HG03066 (cell line): Measurements from ENCODE around the gene VSTM2B.
"Not testable (repeated sequence)": the region's sequence is repeated elsewhere in the genome, so short reads cannot be mapped to it uniquely, and the experiment has no call there.

Experiments
- ATAC-seq: cut with Tn5 transposase; IDR thresholded peaks from one replicate; pipeline ENCODE4 v1.9.1; 2021; ENCODE audit warnings: low read depth; ENCODE audit not compliant: unreplicated experiment

VSTM2B gene

GRCh38 chr19:29542776-29543175 lies 17.0 kb downstream of the VSTM2B start:
- ATAC-seq, result no peak

- ATAC-seq, result no peak
Measured at GRCh38 chr19:29543381-29543780, 17.6 kb downstream of the VSTM2B start.

- ATAC-seq, result no peak
Measured at GRCh38 chr19:29544656-29545360, 19.0 kb downstream of the VSTM2B start.

- not testable (repeated sequence) for ATAC-seq
Measured at GRCh38 chr19:29545447-29545846, 19.7 kb downstream of the VSTM2B start.

- no peak for ATAC-seq
Measured at GRCh38 chr19:29545866-29546582, 20.2 kb downstream of the VSTM2B start.

- ATAC-seq, result no peak
Measured at GRCh38 chr19:29546583-29547190, 20.9 kb downstream of the VSTM2B start.

GRCh38 chr19:29547361-29547960 lies 21.7 kb downstream of the VSTM2B start:
- ATAC-seq, result no peak

GRCh38 chr19:29547981-29548380 lies 22.2 kb downstream of the VSTM2B start:
- ATAC-seq, result no peak

- no peak for ATAC-seq
Measured at GRCh38 chr19:29548483-29549085, 22.8 kb downstream of the VSTM2B start.

GRCh38 chr19:29549105-29550070 lies 23.6 kb downstream of the VSTM2B start:
- no peak for ATAC-seq

GRCh38 chr19:29550896-29551295 lies 25.1 kb downstream of the VSTM2B start:
- no peak for ATAC-seq

GRCh38 chr19:29551774-29552173 lies 26.0 kb downstream of the VSTM2B start:
- ATAC-seq, result no peak

GRCh38 chr19:29552454-29553280 lies 26.9 kb downstream of the VSTM2B start:
- no peak for ATAC-seq

- no peak for ATAC-seq
Measured at GRCh38 chr19:29554149-29554548, 28.4 kb downstream of the VSTM2B start.

- not testable (repeated sequence) for ATAC-seq
Measured at GRCh38 chr19:29559110-29559509, 33.3 kb downstream of the VSTM2B start.

- ATAC-seq, result no peak
Measured at GRCh38 chr19:29559743-29560142, 33.9 kb downstream of the VSTM2B start.

GRCh38 chr19:29560313-29561075 lies 34.7 kb downstream of the VSTM2B start:
- no peak for ATAC-seq

GRCh38 chr19:29561601-29562000 lies 35.8 kb downstream of the VSTM2B start:
- ATAC-seq, result no peak
